PC-9 (cell line): ENCODE results near the gene CEACAM21.

Experiments used
- CTCF ChIP-seq: fragments of 200-600 bp; sonication (generic); conservative IDR thresholded peaks from 2 replicates; pipeline ENCODE4 v1.6.1; 2017; ENCODE audit warnings: mixed run types, antibody characterized with exemption, mild to moderate bottlenecking, moderate library complexity
- EZH2 ChIP-seq: fragments of 200-600 bp; sonication (generic); IDR thresholded peaks from 2 replicates; pipeline ENCODE4 v1.8.0; 2017; ENCODE audit warnings: antibody characterized with exemption, low read depth

- TF ChIP-seq CTCF (no peak), EZH2 (no peak)
Measured at GRCh38 chr19:41587838-41588210, 11.9 kb downstream of the CEACAM21 start.
